HG03521 (cell line): ENCODE measurements around the gene HPX.

Source experiments
- ATAC-seq: cut with Tn5 transposase; IDR thresholded peaks from one replicate; pipeline ENCODE4 v1.9.1; 2021; ENCODE audit warnings: mild to moderate bottlenecking, moderate library complexity; ENCODE audit not compliant: unreplicated experiment

The HPX gene

GRCh38 chr11:6440906-6441358 is at the start of gene HPX:
HPX (minus strand) TSS chr11:6440987; CDS start chr11:6440963, 24 bp downstream.
- ATAC-seq, result no peak

- ATAC-seq, result no peak
Observed at GRCh38 chr11:6489306-6489705, 48.5 kb upstream of the HPX start.

GRCh38 chr11:6488821-6489220 is 48.0 kb upstream of the HPX start:
- no peak for ATAC-seq

- ATAC-seq, result no peak
Observed at GRCh38 chr11:6488342-6488741, 47.6 kb upstream of the HPX start.

GRCh38 chr11:6486938-6487337 is 46.2 kb upstream of the HPX start:
- no peak for ATAC-seq

GRCh38 chr11:6486256-6486655 is 45.5 kb upstream of the HPX start:
- ATAC-seq, result no peak

- ATAC-seq, result no peak
Observed at GRCh38 chr11:6485661-6486060, 44.9 kb upstream of the HPX start.

- ATAC-seq, result no peak
Observed at GRCh38 chr11:6483015-6483414, 42.2 kb upstream of the HPX start.

- no peak for ATAC-seq
Observed at GRCh38 chr11:6482441-6482840, 41.7 kb upstream of the HPX start.

- no peak for ATAC-seq
Observed at GRCh38 chr11:6481924-6482275, 41.1 kb upstream of the HPX start.

GRCh38 chr11:6481012-6481923 is 40.5 kb upstream of the HPX start, which contains the start of the genes ARFIP2 and TIMM10B:
ARFIP2 (minus strand) TSS chr11:6481331; CDS start chr11:6480421, 910 bp downstream.
TIMM10B (plus strand) TSS chr11:6481501; CDS start chr11:6481517, 16 bp downstream.
- ATAC-seq, result peak; percentile 99

- ATAC-seq, result no peak
Observed at GRCh38 chr11:6480299-6480914, 39.6 kb upstream of the HPX start.

- no peak for ATAC-seq
Observed at GRCh38 chr11:6476571-6476970, 35.8 kb upstream of the HPX start.

GRCh38 chr11:6475936-6476335 is 35.1 kb upstream of the HPX start:
- no peak for ATAC-seq

- ATAC-seq, result no peak
Observed at GRCh38 chr11:6474806-6475500, 34.2 kb upstream of the HPX start.

- no peak for ATAC-seq
Observed at GRCh38 chr11:6474413-6474792, 33.6 kb upstream of the HPX start.

- ATAC-seq, result peak; percentile 62
Observed at GRCh38 chr11:6473451-6474412, 32.9 kb upstream of the HPX start, which contains the start of gene TRIM3. TRIM3 (minus strand) TSS chr11:6473941; CDS start chr11:6465695, 8,246 bp downstream.

- ATAC-seq, result no peak
Observed at GRCh38 chr11:6472934-6473333, 32.1 kb upstream of the HPX start.

GRCh38 chr11:6469599-6469998 is 28.8 kb upstream of the HPX start:
- ATAC-seq, result no peak
